Amniotic stem cell (primary cell): Measurements from ENCODE around the gene RFC4.
"Not testable (repeated sequence)": the region's sequence is repeated elsewhere in the genome, so short reads cannot be mapped to it uniquely, and the experiment has no call there.

Experiments used
- DNase-seq: peaks from one replicate; lab custom pipeline; 2025; lab: John Stamatoyannopoulos, UW

The RFC4 gene

GRCh38 chr3:186806089-186807055 is at the start of gene RFC4:
RFC4 (minus strand) TSS chr3:186806482; CDS start chr3:186804713, 1,769 bp downstream.
- DNase-seq = no peak

GRCh38 chr3:186854954-186855353 is 48.7 kb upstream of the RFC4 start:
- no peak for DNase-seq

DNA sequence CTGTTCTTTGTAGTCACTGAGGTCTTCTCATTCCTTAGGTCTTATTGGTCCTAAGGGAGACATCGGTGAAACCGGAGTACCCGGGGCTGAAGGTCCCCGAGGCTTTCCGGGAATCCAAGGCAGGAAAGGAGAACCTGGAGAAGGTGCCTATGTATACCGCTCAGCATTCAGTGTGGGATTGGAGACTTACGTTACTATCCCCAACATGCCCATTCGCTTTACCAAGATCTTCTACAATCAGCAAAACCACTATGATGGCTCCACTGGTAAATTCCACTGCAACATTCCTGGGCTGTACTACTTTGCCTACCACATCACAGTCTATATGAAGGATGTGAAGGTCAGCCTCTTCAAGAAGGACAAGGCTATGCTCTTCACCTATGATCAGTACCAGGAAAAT is 47.9 kb upstream of the RFC4 start:
- DNase-seq = no peak

- no peak for DNase-seq
Measured at GRCh38 chr3:186852994-186853393, 46.7 kb upstream of the RFC4 start.

DNA sequence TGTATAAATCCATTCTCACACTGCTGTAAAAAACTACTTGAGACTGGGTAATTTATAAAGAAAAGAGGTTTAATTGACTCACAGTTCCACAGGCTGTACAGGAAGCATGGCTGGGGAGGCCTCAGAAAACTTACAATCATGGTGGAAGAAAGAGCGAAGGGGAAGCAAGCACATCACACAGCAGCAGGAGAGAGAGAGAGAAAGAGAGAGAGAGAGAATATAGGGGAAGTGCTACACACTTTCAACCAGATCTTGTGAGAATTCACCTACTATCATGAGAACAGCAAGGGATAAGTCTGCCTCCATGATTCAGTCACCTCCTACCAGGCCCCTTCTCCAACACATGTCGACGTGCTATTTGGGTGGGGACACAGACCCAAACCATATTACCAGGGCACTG is 45.6 kb upstream of the RFC4 start:
- DNase-seq = not testable (repeated sequence)

- DNase-seq = no peak
Measured at GRCh38 chr3:186849374-186849975, 43.2 kb upstream of the RFC4 start.

DNA sequence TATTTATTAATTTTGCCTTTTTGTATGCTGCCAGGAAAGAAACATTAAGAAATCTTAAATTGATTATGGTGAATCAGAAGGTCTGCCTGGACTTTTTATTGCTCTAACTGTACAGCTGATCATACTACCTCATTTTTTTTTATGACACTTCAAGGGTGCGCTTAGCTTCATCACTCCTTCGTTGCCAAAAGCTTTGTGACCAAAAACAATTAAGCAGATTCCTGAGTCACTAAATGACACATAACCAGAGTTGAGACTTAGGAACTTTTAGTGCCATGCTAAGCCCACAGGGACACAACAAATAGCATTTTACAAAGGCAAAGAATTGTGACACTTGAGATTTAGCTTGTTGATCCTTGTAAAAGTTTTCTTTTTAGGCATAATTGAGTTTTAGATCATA is 41.2 kb upstream of the RFC4 start:
- no peak for DNase-seq

DNA sequence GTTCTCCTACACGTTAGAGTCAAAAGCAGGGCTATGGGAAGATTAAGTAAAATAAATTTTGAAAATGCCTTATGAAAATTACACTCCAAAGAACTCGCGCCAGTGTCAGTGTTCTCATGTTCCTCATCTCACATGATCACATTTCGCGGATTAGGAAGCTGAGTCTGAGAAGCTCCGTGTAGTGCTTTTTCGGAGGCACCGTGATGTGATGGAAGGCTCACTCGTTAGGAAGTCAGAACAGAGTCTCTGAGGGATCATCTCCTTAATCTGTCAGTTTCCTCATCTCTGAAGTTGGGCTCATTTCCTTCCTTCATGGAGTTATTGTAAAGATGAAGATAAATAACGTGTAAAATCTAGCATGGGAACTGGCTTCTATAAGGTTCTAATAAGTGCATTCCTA is 39.5 kb upstream of the RFC4 start:
- no peak for DNase-seq

DNA sequence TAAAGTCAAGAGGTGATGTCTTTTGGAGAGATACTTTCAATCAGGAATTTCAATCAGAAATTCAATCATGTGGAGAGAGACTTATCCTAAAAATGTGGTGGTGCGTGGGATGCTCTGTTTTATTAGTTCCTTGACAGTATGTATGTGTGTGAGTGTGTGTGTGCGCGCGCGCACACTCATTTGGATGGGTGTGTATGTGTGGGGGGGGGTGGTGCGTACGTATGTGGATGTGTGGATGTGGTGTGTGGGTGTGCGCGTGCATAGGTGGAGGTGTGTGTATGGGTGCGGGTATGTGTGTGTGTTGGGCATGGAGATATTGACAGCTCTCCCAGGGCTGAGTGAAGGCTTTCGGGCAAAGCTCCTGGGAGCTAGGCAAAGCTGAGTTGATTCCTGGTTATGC is 38.6 kb upstream of the RFC4 start:
- no peak for DNase-seq

DNA sequence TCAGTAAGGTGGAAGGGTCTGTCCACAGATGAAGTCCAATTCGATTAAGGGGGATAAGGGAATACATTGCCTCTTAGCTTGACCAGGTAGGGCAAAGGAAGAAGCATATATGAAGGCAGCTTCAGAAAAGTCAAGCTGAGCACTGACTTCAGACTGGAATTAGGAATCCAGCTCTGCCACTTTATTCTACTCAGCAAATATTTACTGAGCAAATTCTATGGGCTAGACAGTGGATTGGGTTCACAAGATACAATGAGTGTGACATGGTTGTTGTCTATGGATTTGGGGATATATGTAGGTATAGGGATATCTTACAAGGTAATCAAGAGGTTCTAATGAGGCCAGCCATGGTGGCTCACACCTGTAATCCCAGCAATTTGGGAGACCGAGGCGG is 36.8 kb upstream of the RFC4 start:
- DNase-seq = no peak

GRCh38 chr3:186842426-186843038 is 36.2 kb upstream of the RFC4 start, which contains the start of gene ADIPOQ:
ADIPOQ (plus strand) TSS chr3:186842710; CDS start chr3:186853059, 10,349 bp downstream.
- no peak for DNase-seq

- DNase-seq = no peak
Measured at GRCh38 chr3:186841620-186842019, 35.3 kb upstream of the RFC4 start.

- no peak for DNase-seq
Measured at GRCh38 chr3:186839874-186840641, 33.8 kb upstream of the RFC4 start.

- DNase-seq = no peak
Measured at GRCh38 chr3:186832276-186832675, 26.0 kb upstream of the RFC4 start.

DNA sequence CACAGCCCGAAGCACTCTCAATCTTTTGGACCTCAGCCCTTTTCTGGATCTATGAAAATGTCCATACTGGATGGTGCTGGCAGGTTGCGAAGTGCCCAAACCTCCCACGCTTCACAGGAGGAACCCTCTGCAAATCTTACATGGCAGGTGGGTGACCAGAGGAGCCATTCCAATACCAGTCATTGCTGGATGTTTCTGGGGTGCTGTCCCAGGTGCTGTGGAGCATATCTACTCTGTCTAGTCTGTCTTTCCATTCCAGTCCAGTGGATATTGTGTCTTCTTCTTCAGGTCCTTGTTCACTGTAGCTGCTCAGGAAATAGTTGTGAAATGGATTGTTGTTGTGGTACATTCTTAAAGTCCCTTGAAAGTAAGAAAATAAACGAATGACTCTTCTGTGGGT is 25.5 kb upstream of the RFC4 start:
- no peak for DNase-seq

DNA sequence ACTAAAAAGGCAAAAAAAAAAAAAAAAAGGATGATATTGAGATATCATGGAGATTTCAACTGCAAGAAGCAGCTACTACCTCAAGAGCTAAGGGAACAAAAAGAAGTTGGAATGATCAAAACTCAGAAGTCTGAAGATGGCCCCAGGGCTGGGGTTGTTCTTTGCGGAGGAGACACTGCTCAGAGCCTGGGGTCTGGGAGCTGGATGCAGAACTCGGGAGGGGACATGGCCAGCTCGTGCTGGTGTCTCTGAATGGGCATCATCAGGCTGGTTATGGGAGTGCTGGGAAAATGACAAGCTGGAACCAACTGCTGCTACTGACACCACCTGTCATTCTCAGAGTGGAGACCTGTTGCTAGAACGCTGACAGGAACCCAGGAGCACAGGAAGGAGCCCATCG is 22.1 kb upstream of the RFC4 start:
- no peak for DNase-seq

DNA sequence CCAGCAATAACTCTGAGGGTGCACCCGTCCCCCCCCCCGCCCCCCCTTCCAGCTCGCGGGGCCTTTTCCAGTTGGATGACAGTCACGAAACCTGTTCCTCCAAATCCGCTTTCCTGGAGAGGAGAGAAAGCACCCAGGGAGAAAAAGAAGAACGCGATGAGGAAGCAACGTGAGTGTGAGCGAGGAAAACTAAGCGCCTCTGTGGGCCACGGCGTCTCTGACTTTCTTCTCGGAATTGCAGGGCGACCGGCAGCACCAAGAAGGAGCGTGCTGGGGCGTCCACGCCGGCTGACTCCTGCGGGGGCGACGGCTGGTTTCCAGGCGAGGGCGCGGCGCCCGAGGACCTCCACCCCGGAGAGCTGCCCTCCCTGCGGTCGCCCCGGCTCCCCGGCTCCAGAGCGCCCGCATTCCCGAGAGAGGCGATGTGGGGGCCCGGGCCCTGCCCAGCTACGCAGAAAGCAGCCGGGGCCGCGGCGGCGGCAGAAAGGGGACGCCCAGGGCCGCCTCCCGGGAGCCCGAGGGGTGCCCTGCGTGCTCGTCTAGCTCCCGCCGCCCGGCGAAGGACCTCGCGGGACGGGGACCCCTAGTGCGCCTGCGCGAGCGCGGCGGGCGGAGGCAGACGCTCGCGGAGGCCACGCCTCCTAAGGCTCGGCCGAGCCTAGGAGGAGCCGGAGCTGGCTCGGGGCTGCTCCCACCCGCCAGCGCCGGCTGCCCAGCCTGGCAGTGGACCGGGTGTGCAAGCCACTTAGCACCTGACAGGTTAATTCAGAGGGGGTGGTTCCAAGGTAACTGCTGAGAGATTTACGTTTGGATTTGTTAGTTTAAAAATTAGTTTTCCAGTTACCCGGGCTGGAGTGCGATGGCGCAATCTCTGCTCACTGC is 20.9 kb upstream of the RFC4 start:
- DNase-seq = peak; percentile 59

- DNase-seq = no peak
Measured at GRCh38 chr3:186826410-186826975, 20.2 kb upstream of the RFC4 start.

GRCh38 chr3:186825872-186826409 is 19.7 kb upstream of the RFC4 start:
- DNase-seq = no peak

DNA sequence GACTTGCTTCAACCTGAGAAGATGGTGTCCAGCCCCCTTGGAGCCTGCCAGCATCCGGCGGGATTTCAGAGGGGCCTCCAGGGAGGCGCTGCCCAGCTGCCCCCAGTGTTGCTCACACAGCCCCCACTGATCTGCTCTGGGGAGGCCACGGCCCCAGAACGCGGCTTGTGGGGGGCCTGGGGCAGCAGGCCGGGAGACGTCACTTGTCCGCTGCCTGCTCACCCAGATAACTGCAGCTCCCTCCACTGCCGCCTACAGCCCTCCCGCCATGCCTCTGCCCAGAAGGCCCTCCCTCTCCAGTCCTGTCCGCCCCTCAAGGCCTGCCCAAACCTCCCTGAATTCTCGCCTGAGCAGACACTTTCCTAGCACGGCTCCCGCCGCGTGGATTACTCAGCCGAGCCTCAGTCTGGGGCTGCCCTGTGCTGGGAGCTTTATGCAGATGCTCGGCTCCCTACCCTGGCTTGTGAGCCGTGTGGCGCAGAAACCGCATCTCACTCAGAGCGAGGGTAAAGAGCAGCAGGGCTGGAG is 19.1 kb upstream of the RFC4 start:
- no peak for DNase-seq
